H1 (cell line): Measurements from ENCODE around the gene GLS. TPM values are rescaled to one million over a fixed set of nuclear protein-coding genes. Genes with fewer than 3 reads are reported as not detected.

Experiments
- CTCF ChIA-PET: fragments of 300-600 bp; sonication (Branson Sonifier 250); formaldehyde crosslinking; loops from one replicate; lab custom pipeline; 2021; ENCODE audit not compliant: partially characterized antibody; lab: Charles Lee
- POLR2A ChIA-PET: fragments of 300-600 bp; sonication (Branson Sonifier 250); formaldehyde crosslinking; loops from one replicate; lab custom pipeline; 2021; ENCODE audit warnings: inconsistent platforms; ENCODE audit not compliant: partially characterized antibody; lab: Charles Lee
- DNase-seq, 2 experiments: peaks; one replicate each; pipeline versions ENCODE4 v3.0.0 to v3.0.0-alpha.2; 2010 to 2022; ENCODE audit warnings: low spot score in 2 of 2, low read depth in 1 of 2, mixed read lengths in 1 of 2
- FAIRE-seq: peaks from 2 replicates; lab custom pipeline; 2011; peaks lifted over from hg19 to GRCh38; lab: Jason Lieb, UNC
- H2AFZ ChIP-seq: 2 replicates; pipeline ENCODE4 v1.8.1; 2012; ENCODE audit warnings: low read length, inconsistent platforms
- H2AK5ac ChIP-seq: 2 replicates; pipeline ENCODE4 v1.6.1; 2013; ENCODE audit warnings: low read depth, low read length
- H2BK120ac ChIP-seq: replicated peaks from 2 replicates; pipeline ENCODE3; 2013; ENCODE audit warnings: low read depth, low read length, inconsistent platforms
- H2BK12ac ChIP-seq: 2 replicates; pipeline ENCODE4 v1.6.1; 2013; ENCODE audit warnings: low read depth, low read length
- H2BK15ac ChIP-seq: 2 replicates; pipeline ENCODE4 v1.6.1; 2013; ENCODE audit warnings: low read length
- H2BK20ac ChIP-seq: 2 replicates; pipeline ENCODE4 v1.6.1; 2013; ENCODE audit warnings: low read length
- H2BK5ac ChIP-seq: 2 replicates; pipeline ENCODE4 v1.6.1; 2013; ENCODE audit warnings: low read depth, low read length
- H3K14ac ChIP-seq: 2 replicates; pipeline ENCODE4 v1.6.1; 2013; ENCODE audit warnings: inconsistent platforms; ENCODE audit not compliant: insufficient read length
- H3K18ac ChIP-seq: 2 replicates; pipeline ENCODE4 v1.6.1; 2013; ENCODE audit warnings: low read length; ENCODE audit errors: extremely low read depth
- H3K23ac ChIP-seq: 2 replicates; pipeline ENCODE4 v1.6.1; 2013; ENCODE audit warnings: inconsistent platforms; ENCODE audit not compliant: insufficient read length
- H3K23me2 ChIP-seq: 2 replicates; pipeline ENCODE4 v1.6.1; 2013; ENCODE audit warnings: low read depth, low read length
- H3K27ac ChIP-seq: 2 replicates; pipeline ENCODE4 v1.6.1; 2011; ENCODE audit warnings: low read depth, low read length, inconsistent platforms
- H3K27me3 ChIP-seq, 4 experiments: replicated peaks in 1 of 4; 1 replicate in 1 of 4; 2 replicates in 3 of 4; pipeline versions ENCODE4 v1.6.1 to v1.8.1; 2011 to 2013; ENCODE audit warnings: low read length in 3 of 4, mild to moderate bottlenecking in 3 of 4, inconsistent platforms in 2 of 4, mixed read lengths in 2 of 4, moderate library complexity in 1 of 4; ENCODE audit not compliant: control insufficient read depth in 3 of 4, insufficient read depth in 3 of 4; ENCODE audit errors: extremely low read depth in 1 of 4
- H3K36me3 ChIP-seq, 4 experiments: 2 replicates each; pipeline versions ENCODE4 v1.6.1 to v1.8.1; 2011 to 2013; ENCODE audit warnings: mild to moderate bottlenecking in 4 of 4, low read length in 3 of 4, moderate library complexity in 2 of 4, control low read depth in 1 of 4, inconsistent platforms in 1 of 4; ENCODE audit not compliant: insufficient read depth in 4 of 4, control insufficient read depth in 2 of 4
- H3K4ac ChIP-seq: replicated peaks from 2 replicates; pipeline ENCODE3; 2013; ENCODE audit warnings: low read length, low read depth, mixed read lengths, inconsistent platforms; ENCODE audit not compliant: insufficient read length
- H3K4me1 ChIP-seq, 4 experiments: replicated peaks in 1 of 4; 1 replicate in 1 of 4; 2 replicates in 3 of 4; pipeline versions ENCODE4 v1.6.1 to v1.8.1; 2011 to 2013; ENCODE audit warnings: low read length in 3 of 4, inconsistent platforms in 2 of 4, mixed read lengths in 1 of 4; ENCODE audit not compliant: insufficient read depth in 4 of 4, control insufficient read depth in 3 of 4
- H3K4me2 ChIP-seq, 2 experiments: 2 replicates each; pipeline versions ENCODE4 v1.6.1 to v1.8.1; 2011 to 2013; ENCODE audit warnings: low read depth in 2 of 2, low read length in 2 of 2, control low read depth in 1 of 2, inconsistent platforms in 1 of 2, mild to moderate bottlenecking in 1 of 2; ENCODE audit not compliant: insufficient read depth in 1 of 2
- H3K4me3 ChIP-seq, 4 experiments: fragments of 200-600, 300-600 bp in 1 of 4; sonication (generic), shearing (Covaris generic), sonication (Bioruptor Twin) in 1 of 4; 2 replicates each; pipeline versions ENCODE4 v1.5.1 to v1.8.1; 2011 to 2016; ENCODE audit warnings: low read length in 4 of 4, low read depth in 3 of 4, control low read depth in 2 of 4, inconsistent platforms in 2 of 4, mild to moderate bottlenecking in 2 of 4, mixed read lengths in 1 of 4, moderate library complexity in 1 of 4; ENCODE audit not compliant: insufficient read depth in 2 of 4; ENCODE audit errors: extremely low read depth in 1 of 4
- H3K56ac ChIP-seq: replicated peaks from 2 replicates; pipeline ENCODE3; 2013; ENCODE audit warnings: low read depth, mild to moderate bottlenecking, mixed read lengths, low read length, inconsistent platforms; ENCODE audit not compliant: insufficient read length
- H3K79me1 ChIP-seq: 2 replicates; pipeline ENCODE4 v1.6.1; 2013; ENCODE audit warnings: low read depth, low read length, control low read depth
- H3K79me2 ChIP-seq, 2 experiments: 2 replicates each; pipeline versions ENCODE4 v1.6.1 to v1.8.1; 2012 to 2013; ENCODE audit warnings: low read length in 2 of 2, mild to moderate bottlenecking in 2 of 2, inconsistent platforms in 1 of 2; ENCODE audit not compliant: insufficient read depth in 2 of 2, control insufficient read depth in 1 of 2
- H3K9ac ChIP-seq, 4 experiments: replicated peaks in 1 of 4; 1 replicate in 1 of 4; 2 replicates in 3 of 4; pipeline versions ENCODE4 v1.6.1 to v1.8.1; 2011 to 2013; ENCODE audit warnings: low read depth in 3 of 4, low read length in 3 of 4, control low read depth in 2 of 4, mild to moderate bottlenecking in 2 of 4, moderate library complexity in 2 of 4, inconsistent platforms in 1 of 4; ENCODE audit errors: extremely low read depth in 1 of 4
- H3K9me3 ChIP-seq, 2 experiments: 2 replicates each; pipeline versions ENCODE4 v1.6.1 to v1.8.1; 2012 to 2013; ENCODE audit warnings: mild to moderate bottlenecking in 2 of 2, moderate library complexity in 2 of 2, control low read depth in 1 of 2, inconsistent platforms in 1 of 2, low read depth in 1 of 2, low read length in 1 of 2, mixed read lengths in 1 of 2; ENCODE audit not compliant: insufficient read depth in 2 of 2
- H4K20me1 ChIP-seq, 2 experiments: replicated peaks in 1 of 2; 2 replicates each; pipeline versions ENCODE3 to v1.8.1; 2011 to 2013; ENCODE audit warnings: inconsistent platforms in 2 of 2, low read length in 2 of 2, mild to moderate bottlenecking in 1 of 2; ENCODE audit not compliant: insufficient read depth in 2 of 2, control insufficient read depth in 1 of 2
- H4K5ac ChIP-seq: 2 replicates; pipeline ENCODE4 v1.6.1; 2013; ENCODE audit warnings: low read length, low read depth, mixed read lengths, inconsistent platforms; ENCODE audit not compliant: insufficient read length
- H4K8ac ChIP-seq: 2 replicates; pipeline ENCODE4 v1.8.0; 2013; ENCODE audit warnings: mild to moderate bottlenecking, moderate library complexity, low read length, inconsistent platforms; ENCODE audit not compliant: insufficient read depth; ENCODE audit errors: extremely low read depth
- H4K91ac ChIP-seq: replicated peaks from 2 replicates; pipeline ENCODE3; 2013; ENCODE audit warnings: low read length, mixed read lengths, inconsistent platforms; ENCODE audit not compliant: insufficient read length
- ASH2L ChIP-seq: fragments of 200-600, 300-600 bp; sonication (generic); IDR thresholded peaks from one replicate; pipeline ENCODE4 v1.7.1; 2017; ENCODE audit warnings: low read length
- ATF3 ChIP-seq: IDR thresholded peaks from 2 replicates; pipeline ENCODE4 v1.6.1; 2011; ENCODE audit warnings: low read depth, mild to moderate bottlenecking, low read length; ENCODE audit not compliant: insufficient read depth
- BRCA1 ChIP-seq: IDR thresholded peaks from 2 replicates; pipeline ENCODE4 v1.6.1; 2012; ENCODE audit warnings: low read depth, low read length, improper control_type of control experiment
- GABPA ChIP-seq: IDR thresholded peaks from 2 replicates; pipeline ENCODE4 v1.6.1; 2011; ENCODE audit warnings: mild to moderate bottlenecking, low read length, moderate library complexity, borderline replicate concordance; ENCODE audit not compliant: insufficient read depth
- GTF2F1 ChIP-seq: IDR thresholded peaks from 2 replicates; pipeline ENCODE4 v1.6.1; 2012; ENCODE audit warnings: low read depth, low read length, improper control_type of control experiment, borderline replicate concordance
- KDM5A ChIP-seq: fragments of 200-600 bp; IDR thresholded peaks from 2 replicates; pipeline ENCODE4 v1.7.1; 2012; ENCODE audit warnings: mild to moderate bottlenecking, low read length, inconsistent platforms, mixed read lengths
- MAFK ChIP-seq: IDR thresholded peaks from 2 replicates; pipeline ENCODE4 v1.6.1; 2012; ENCODE audit warnings: low read depth, mild to moderate bottlenecking, improper control_type of control experiment, low read length
- NANOG ChIP-seq: IDR thresholded peaks from 2 replicates; pipeline ENCODE4 v1.6.1; 2011; ENCODE audit warnings: low read length, low read depth, mild to moderate bottlenecking, inconsistent platforms; ENCODE audit not compliant: insufficient read depth, poor library complexity, severe bottlenecking
- POLR2A ChIP-seq, 2 experiments: IDR thresholded peaks; 1 replicate in 1 of 2; 2 replicates in 1 of 2; pipeline ENCODE4 v1.6.1; 2011; ENCODE audit warnings: low read depth in 2 of 2, low read length in 2 of 2, mild to moderate bottlenecking in 2 of 2; ENCODE audit errors: control extremely low read depth in 1 of 2
- RBBP5 ChIP-seq: IDR thresholded peaks from 2 replicates; pipeline ENCODE4 v1.7.1; 2012; ENCODE audit warnings: low read depth, mild to moderate bottlenecking, inconsistent platforms, low read length, moderate library complexity, borderline replicate concordance
- RFX5 ChIP-seq: IDR thresholded peaks from 2 replicates; pipeline ENCODE4 v1.6.1; 2011; ENCODE audit warnings: low read depth, low read length, improper control_type of control experiment, borderline replicate concordance
- SIN3A ChIP-seq, 2 experiments: IDR thresholded peaks in 1 of 2; conservative IDR thresholded peaks in 1 of 2; 2 replicates each; pipeline ENCODE4 v1.6.1; 2011 to 2012; ENCODE audit warnings: low read length in 2 of 2, improper control_type of control experiment in 1 of 2, low read depth in 1 of 2, mild to moderate bottlenecking in 1 of 2
- TCF12 ChIP-seq: IDR thresholded peaks from 2 replicates; pipeline ENCODE4 v1.6.1; 2011; ENCODE audit warnings: low read depth, mild to moderate bottlenecking, low read length
- WGBS, 2 experiments: shearing (Covaris generic) in 1 of 2; methylation state at CpG; one replicate each; pipeline versions ENCODE4 v1.1.6 to v1.1.7; 2013 to 2015; ENCODE audit warnings: low lambda C conversion rate in 2 of 2, mixed read lengths in 2 of 2, inconsistent platforms in 1 of 2, low coverage in 1 of 2, missing lambda C conversion rate in 1 of 2; ENCODE audit not compliant: insufficient replicate concordance in 2 of 2, insufficient coverage in 1 of 2, insufficient read length in 1 of 2; ENCODE audit errors: extremely low coverage in 1 of 2, missing lambda C conversion rate in 1 of 2; 5-methylcytosine and 5-hydroxymethylcytosine counted together
- polyA plus RNA-seq, 7 experiments: library from polyadenylated mRNA; depleted of rRNA in 3 of 7; stranded (reverse) in 5 of 7; unstranded in 2 of 7; fragments of >200 nt in 5 of 7; fragments of 200-250 nt in 2 of 7; gene quantifications; 1 replicate in 5 of 7; 2 replicates in 1 of 7; 4 replicates in 1 of 7; pipeline versions ENCODE4 v1.2.1 to v1.2.3, GENCODE V29; 2011 to 2013; ENCODE audit warnings: missing spikeins in 2 of 7, mixed read lengths in 2 of 7
- total RNA-seq: library from RNA; stranded (reverse); fragmentation: NEBNext Ultra II Directional; extraction: Animal tissue kit (Norgen Biotek cat#: 25700); gene quantifications from 2 replicates; pipeline ENCODE4 v1.2.1, GENCODE V29; 2021

Gene GLS
- total and polyA plus RNA-seq, 2 of the 8 experiments (the other 6 are each of a cell fraction or from before 2014, with no cell fraction given) = 15.7 to 89.8 TPM

GRCh38 chr2:190831941-190832340, 48.7 kb upstream of the GLS start:
- Histone ChIP-seq H3K36me3 (no peaks in the 10 kb centered on the region), H3K4me1 (no peaks in the 10 kb centered on the region), H3K9ac (no peak overlapping the region), H4K91ac (no peak overlapping the region), H3K18ac (no peak overlapping the region), H3K23me2 (no peaks in the 10 kb centered on the region), H4K20me1 (no peaks in the 10 kb centered on the region), H2BK15ac (no peak overlapping the region), H3K23ac (no peak overlapping the region), H3K79me2 (no peaks in the 10 kb centered on the region), H4K8ac (no peak overlapping the region), H3K14ac (no peak overlapping the region), H3K4ac (no peak overlapping the region), H4K5ac (no peak overlapping the region), H3K4me2 (no peak overlapping the region), H2BK12ac (no peak overlapping the region), H3K56ac (no peak overlapping the region), H3K4me3 (no peak overlapping the region), H2AK5ac (no peak overlapping the region), H3K9me3 (no peaks in the 10 kb centered on the region), H2AFZ (no peak overlapping the region), H3K79me1 (no peaks in the 10 kb centered on the region), H2BK5ac (no peak overlapping the region), H2BK20ac (no peak overlapping the region), H2BK120ac (no peak overlapping the region), H3K27me3 (no peaks in the 10 kb centered on the region), H3K27ac (no peak overlapping the region)
- ChIA-PET POLR2A (no interaction called here), CTCF (interaction anchor here (0.7 kb wide), 1 partner anchor 362 kb away, joined by 3 read pairs; no protein-coding TSS in a partner anchor)
- WGBS, 2 experiments = 94% methylated on average over 3 of the region's 3 CpGs; no CpG with 5 or more reads in 1 of the 2 experiments
- no peak for DNase-seq
- no peak for FAIRE-seq
- TF ChIP-seq MAFK (no peak), TCF12 (no peak), ASH2L (no peak), KDM5A (no peak), GABPA (no peak), ATF3 (no peak), RFX5 (no peak), GTF2F1 (no peak), POLR2A (IDR thresholded peaks at IDR 0.05; ENCODE audit: control extremely low read depth in 1 of 2, low read depth in 2 of 2, low read length in 2 of 2) (no peak), RBBP5 (no peak), SIN3A (conservative IDR thresholded peaks at IDR 0.05 in 1 of 2, IDR thresholded peaks at IDR 0.05 in 1 of 2; ENCODE audit: low read depth in 1 of 2, low read length in 2 of 2) (no peak), NANOG (no peak), BRCA1 (no peak)
